NT2/D1 (cell line): ENCODE results near the gene SLC41A1.

Experiments
- SUZ12 ChIP-seq: IDR thresholded peaks from 2 replicates; pipeline ENCODE4 v1.6.1; 2011; ENCODE audit not compliant: insufficient read length, insufficient read depth; ENCODE audit errors: extremely low read depth
- ZNF274 ChIP-seq: IDR thresholded peaks from 2 replicates; pipeline ENCODE4 v1.6.1; 2011; ENCODE audit warnings: mild to moderate bottlenecking, low read depth, low read length

GRCh38 chr1:205803986-205804385 lies 9.0 kb downstream of the SLC41A1 start:
- TF ChIP-seq SUZ12, result no peak
- TF ChIP-seq ZNF274, result no peak
